H1 (cell line): ENCODE data around the gene RPS6KC1. TPM values are rescaled to one million over a fixed set of nuclear protein-coding genes. Genes with fewer than 3 reads are reported as not detected.

Source experiments
- BACH1 ChIP-seq: IDR thresholded peaks from 2 replicates; pipeline ENCODE4 v1.6.1; 2012; ENCODE audit warnings: low read length, improper control_type of control experiment
- CHD7 ChIP-seq: fragments of 300-600 bp; sonication (generic); IDR thresholded peaks from 2 replicates; pipeline ENCODE4 v1.7.1; 2012; ENCODE audit warnings: low read length, moderate library complexity, mild to moderate bottlenecking, inconsistent platforms; ENCODE audit not compliant: insufficient replicate concordance
- CTBP2 ChIP-seq: IDR thresholded peaks from 2 replicates; pipeline ENCODE4 v1.7.0; 2011; ENCODE audit warnings: borderline replicate concordance, mild to moderate bottlenecking, moderate library complexity, mixed read lengths, low read length; ENCODE audit not compliant: insufficient read depth, insufficient read length
- GABPA ChIP-seq: IDR thresholded peaks from 2 replicates; pipeline ENCODE4 v1.6.1; 2011; ENCODE audit warnings: mild to moderate bottlenecking, low read length, moderate library complexity, borderline replicate concordance; ENCODE audit not compliant: insufficient read depth
- MAX ChIP-seq: IDR thresholded peaks from 2 replicates; pipeline ENCODE4 v1.6.1; 2012; ENCODE audit warnings: inconsistent platforms
- NANOG ChIP-seq: IDR thresholded peaks from 2 replicates; pipeline ENCODE4 v1.6.1; 2011; ENCODE audit warnings: low read length, low read depth, mild to moderate bottlenecking, inconsistent platforms; ENCODE audit not compliant: insufficient read depth, poor library complexity, severe bottlenecking
- PHF8 ChIP-seq: fragments of 200-600 bp; sonication (generic); conservative IDR thresholded peaks from 2 replicates; pipeline ENCODE4 v1.7.1; 2012; ENCODE audit warnings: low read depth, mild to moderate bottlenecking, inconsistent platforms, low read length, moderate library complexity
- RAD21 ChIP-seq, 2 experiments: IDR thresholded peaks in 1 of 2; conservative IDR thresholded peaks in 1 of 2; 2 replicates each; pipeline ENCODE4 v1.6.1; 2011; ENCODE audit warnings: low read depth in 2 of 2, low read length in 2 of 2, improper control_type of control experiment in 1 of 2, inconsistent platforms in 1 of 2, mild to moderate bottlenecking in 1 of 2, moderate library complexity in 1 of 2
- RBBP5 ChIP-seq: IDR thresholded peaks from 2 replicates; pipeline ENCODE4 v1.7.1; 2012; ENCODE audit warnings: low read depth, mild to moderate bottlenecking, inconsistent platforms, low read length, moderate library complexity, borderline replicate concordance
- polyA plus RNA-seq, 7 experiments: library from polyadenylated mRNA; depleted of rRNA in 3 of 7; stranded (reverse) in 5 of 7; unstranded in 2 of 7; fragments of >200 nt in 5 of 7; fragments of 200-250 nt in 2 of 7; gene quantifications; 1 replicate in 5 of 7; 2 replicates in 1 of 7; 4 replicates in 1 of 7; pipeline versions ENCODE4 v1.2.1 to v1.2.3, GENCODE V29; 2011 to 2013; ENCODE audit warnings: missing spikeins in 2 of 7, mixed read lengths in 2 of 7
- total RNA-seq: library from RNA; stranded (reverse); fragmentation: NEBNext Ultra II Directional; extraction: Animal tissue kit (Norgen Biotek cat#: 25700); gene quantifications from 2 replicates; pipeline ENCODE4 v1.2.1, GENCODE V29; 2021

RPS6KC1 gene
- total and polyA plus RNA-seq, 2 of the 8 experiments (the other 6 are each of a cell fraction or from before 2014, with no cell fraction given): 4.9 to 17.6 TPM

DNA sequence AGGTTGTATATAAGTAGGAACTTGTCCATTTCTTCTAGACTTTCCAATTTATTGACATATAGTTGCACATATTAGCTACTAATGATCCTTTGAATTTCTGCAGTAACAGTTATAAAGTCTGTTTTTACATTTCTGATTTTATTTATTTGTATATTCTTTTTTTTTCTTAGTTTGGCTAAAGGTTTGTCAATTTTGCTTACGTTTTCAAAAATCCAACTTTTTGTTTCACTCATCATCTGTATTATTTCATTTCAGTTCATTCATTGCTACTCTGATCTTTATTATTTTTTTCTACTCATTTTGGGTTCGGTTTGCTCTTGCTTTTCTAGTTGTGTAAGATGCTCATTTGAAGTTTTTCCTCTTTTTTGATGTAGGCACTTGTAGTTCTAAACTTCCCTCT lies 97.9 kb downstream of the RPS6KC1 start (continued):
- TF ChIP-seq PHF8 (no peak), MAX (no peak), NANOG (no peak), GABPA (no peak), CHD7 (no peak), BACH1 (no peak), CTBP2 (no peak), RBBP5 (no peak), RAD21 (IDR thresholded peaks at IDR 0.05 in 1 of 2, conservative IDR thresholded peaks at IDR 0.05 in 1 of 2; ENCODE audit: low read depth in 2 of 2, low read length in 2 of 2) (no peak)
